OCI-LY1 (cell line): ENCODE results near the gene DIAPH3.

Experiments
- H2AFZ ChIP-seq: fragments of 200-600 bp; sonication (generic), shearing (Covaris generic); 2 replicates; pipeline ENCODE4 v1.6.0; 2014; ENCODE audit warnings: antibody characterized with exemption, mild to moderate bottlenecking, low read length
- H3F3A ChIP-seq: fragments of 200-600 bp; sonication (generic), shearing (Covaris generic); 2 replicates; pipeline ENCODE4 v1.6.0; 2014; ENCODE audit warnings: mild to moderate bottlenecking, antibody characterized with exemption, low read length, moderate library complexity; ENCODE audit not compliant: insufficient read depth
- H3K27ac ChIP-seq: fragments of 200-600 bp; sonication (generic); 2 replicates; pipeline ENCODE4 v1.5.1; 2014; ENCODE audit warnings: low read length, mixed run types, mild to moderate bottlenecking, low read depth; ENCODE audit not compliant: poor library complexity, severe bottlenecking
- H3K27me3 ChIP-seq: fragments of 200-600 bp; sonication (generic); 2 replicates; pipeline ENCODE4 v1.6.0; 2014; ENCODE audit warnings: antibody characterized with exemption, mild to moderate bottlenecking, low read length, moderate library complexity; ENCODE audit not compliant: insufficient read depth
- H3K36me3 ChIP-seq: fragments of 200-600 bp; sonication (generic); 2 replicates; pipeline ENCODE4 v1.6.1; 2014; ENCODE audit warnings: mild to moderate bottlenecking, antibody characterized with exemption, low read length, moderate library complexity, mixed read lengths; ENCODE audit not compliant: insufficient read depth
- H3K4me1 ChIP-seq: fragments of 200-600 bp; sonication (generic); 2 replicates; pipeline ENCODE4 v1.5.1; 2014; ENCODE audit warnings: mild to moderate bottlenecking, low read length, moderate library complexity; ENCODE audit not compliant: insufficient read depth, severe bottlenecking
- H3K4me2 ChIP-seq: fragments of 200-600 bp; sonication (generic), shearing (Covaris generic); 2 replicates; pipeline ENCODE4 v1.6.1; 2014; ENCODE audit warnings: low read length
- H3K4me3 ChIP-seq: fragments of 200-600 bp; sonication (generic); 2 replicates; pipeline ENCODE4 v1.5.1; 2014; ENCODE audit warnings: low read length, low read depth, mild to moderate bottlenecking, mixed read lengths; ENCODE audit not compliant: poor library complexity, severe bottlenecking
- H3K79me2 ChIP-seq: fragments of 200-600 bp; shearing (Covaris generic); 2 replicates; pipeline ENCODE4 v1.6.1; 2016; ENCODE audit warnings: mixed run types, low read length, mixed read lengths; ENCODE audit not compliant: insufficient read depth
- H3K9ac ChIP-seq: fragments of 200-600 bp; sonication (generic), shearing (Covaris generic); 2 replicates; pipeline ENCODE4 v1.6.1; 2014; ENCODE audit warnings: mild to moderate bottlenecking, low read length, mixed read lengths
- H3K9me2 ChIP-seq: fragments of 200-600 bp; sonication (generic), shearing (Covaris generic); 2 replicates; pipeline ENCODE4 v1.6.1; 2014; ENCODE audit warnings: low read depth, mild to moderate bottlenecking, low read length, mixed read lengths
- H3K9me3 ChIP-seq: fragments of 200-600 bp; shearing (Covaris generic); 2 replicates; pipeline ENCODE4 v1.6.1; 2014; ENCODE audit warnings: low read length, mixed read lengths
- H4K20me1 ChIP-seq: fragments of 200-600 bp; sonication (generic), shearing (Covaris generic); 2 replicates; pipeline ENCODE4 v1.6.0; 2016; ENCODE audit warnings: mild to moderate bottlenecking, low read length; ENCODE audit not compliant: insufficient read depth
- EZH2 ChIP-seq: fragments of 200-600 bp; sonication (generic), shearing (Covaris generic); IDR thresholded peaks from 2 replicates; pipeline ENCODE4 v1.8.0; 2017; ENCODE audit warnings: borderline replicate concordance, mixed run types, mild to moderate bottlenecking, antibody characterized with exemption, low read length, moderate library complexity, mixed read lengths
- TF ChIP-seq, protein P1 (sequence below): fragments of 200-600 bp; sonication (generic), shearing (Covaris generic); IDR thresholded peaks from 2 replicates; pipeline ENCODE4 v1.5.1; 2017; ENCODE audit warnings: mild to moderate bottlenecking, antibody characterized with exemption, low read length, moderate library complexity, mixed read lengths

Gene DIAPH3

DNA sequence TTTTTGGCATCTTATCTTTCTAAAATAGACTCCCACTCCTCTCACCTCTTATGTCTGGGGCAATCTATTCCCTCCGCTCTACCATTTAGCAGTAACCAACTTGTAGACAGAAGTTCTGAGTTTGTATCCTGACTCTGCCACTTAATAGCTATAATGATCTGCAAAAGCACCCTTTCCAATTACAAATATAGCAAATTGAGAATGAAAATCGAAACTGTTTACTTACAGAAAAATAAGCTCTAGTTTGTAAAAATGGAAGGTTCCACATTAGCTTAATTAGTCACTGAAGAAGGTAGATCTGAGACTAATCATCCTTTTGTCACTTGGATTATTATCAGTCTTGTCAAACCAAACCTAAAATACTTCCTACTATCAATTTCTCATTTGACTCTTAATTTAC, 409.3 kb downstream of the DIAPH3 start:
- H3K4me3 ChIP-seq, result no peak overlapping the region
- no peak overlapping the region for H3K27ac ChIP-seq
- no peak overlapping the region for H2AFZ ChIP-seq
- no peaks in the 10 kb centered on the region for H3K27me3 ChIP-seq
- no peaks in the 10 kb centered on the region for H3K9me3 ChIP-seq
- H3K9ac ChIP-seq, result no peak overlapping the region
- TF ChIP-seq EZH2, result no peak
- TF ChIP-seq, protein P1, sequence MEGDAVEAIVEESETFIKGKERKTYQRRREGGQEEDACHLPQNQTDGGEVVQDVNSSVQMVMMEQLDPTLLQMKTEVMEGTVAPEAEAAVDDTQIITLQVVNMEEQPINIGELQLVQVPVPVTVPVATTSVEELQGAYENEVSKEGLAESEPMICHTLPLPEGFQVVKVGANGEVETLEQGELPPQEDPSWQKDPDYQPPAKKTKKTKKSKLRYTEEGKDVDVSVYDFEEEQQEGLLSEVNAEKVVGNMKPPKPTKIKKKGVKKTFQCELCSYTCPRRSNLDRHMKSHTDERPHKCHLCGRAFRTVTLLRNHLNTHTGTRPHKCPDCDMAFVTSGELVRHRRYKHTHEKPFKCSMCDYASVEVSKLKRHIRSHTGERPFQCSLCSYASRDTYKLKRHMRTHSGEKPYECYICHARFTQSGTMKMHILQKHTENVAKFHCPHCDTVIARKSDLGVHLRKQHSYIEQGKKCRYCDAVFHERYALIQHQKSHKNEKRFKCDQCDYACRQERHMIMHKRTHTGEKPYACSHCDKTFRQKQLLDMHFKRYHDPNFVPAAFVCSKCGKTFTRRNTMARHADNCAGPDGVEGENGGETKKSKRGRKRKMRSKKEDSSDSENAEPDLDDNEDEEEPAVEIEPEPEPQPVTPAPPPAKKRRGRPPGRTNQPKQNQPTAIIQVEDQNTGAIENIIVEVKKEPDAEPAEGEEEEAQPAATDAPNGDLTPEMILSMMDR, result no peak
- no peak overlapping the region for H3K4me2 ChIP-seq
- H3K79me2 ChIP-seq, result no peaks in the 10 kb centered on the region
- no peaks in the 10 kb centered on the region for H3F3A ChIP-seq
- H4K20me1 ChIP-seq, result no peaks in the 10 kb centered on the region
- no peaks in the 10 kb centered on the region for H3K36me3 ChIP-seq
- no peaks in the 10 kb centered on the region for H3K9me2 ChIP-seq
- H3K4me1 ChIP-seq, result no peaks in the 10 kb centered on the region

DNA sequence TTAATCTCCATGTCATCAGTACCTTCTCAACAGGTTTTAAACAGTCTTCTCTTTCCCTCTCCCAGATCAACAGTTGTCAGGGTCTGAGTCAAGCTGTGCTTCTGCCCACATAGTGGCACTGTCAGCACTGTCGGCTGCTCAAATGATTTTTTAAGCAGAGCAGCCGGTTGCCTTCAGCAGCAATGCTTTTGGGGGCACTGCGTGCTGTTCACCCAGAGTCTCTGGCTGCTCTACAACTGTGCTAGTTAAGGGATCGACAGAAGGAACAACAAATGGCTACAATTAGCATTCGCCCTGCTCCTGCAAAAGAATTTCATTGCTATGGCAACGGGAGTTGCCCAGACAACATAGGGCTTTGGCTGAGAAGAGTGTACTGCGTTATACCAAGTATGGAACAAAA, 412.9 kb downstream of the DIAPH3 start:
- no peaks in the 10 kb centered on the region for H3F3A ChIP-seq
- no peaks in the 10 kb centered on the region for H3K9me2 ChIP-seq
- H3K27me3 ChIP-seq, result no peaks in the 10 kb centered on the region
- no peak overlapping the region for H3K27ac ChIP-seq
- H3K9me3 ChIP-seq, result no peaks in the 10 kb centered on the region
- TF ChIP-seq EZH2, result no peak
- TF ChIP-seq, protein P1, result no peak
- no peaks in the 10 kb centered on the region for H3K4me1 ChIP-seq
- no peak overlapping the region for H3K4me2 ChIP-seq
- H3K9ac ChIP-seq, result no peak overlapping the region
- no peak overlapping the region for H2AFZ ChIP-seq
- no peaks in the 10 kb centered on the region for H4K20me1 ChIP-seq
- no peaks in the 10 kb centered on the region for H3K79me2 ChIP-seq
- no peak overlapping the region for H3K4me3 ChIP-seq
- H3K36me3 ChIP-seq, result no peaks in the 10 kb centered on the region

DNA sequence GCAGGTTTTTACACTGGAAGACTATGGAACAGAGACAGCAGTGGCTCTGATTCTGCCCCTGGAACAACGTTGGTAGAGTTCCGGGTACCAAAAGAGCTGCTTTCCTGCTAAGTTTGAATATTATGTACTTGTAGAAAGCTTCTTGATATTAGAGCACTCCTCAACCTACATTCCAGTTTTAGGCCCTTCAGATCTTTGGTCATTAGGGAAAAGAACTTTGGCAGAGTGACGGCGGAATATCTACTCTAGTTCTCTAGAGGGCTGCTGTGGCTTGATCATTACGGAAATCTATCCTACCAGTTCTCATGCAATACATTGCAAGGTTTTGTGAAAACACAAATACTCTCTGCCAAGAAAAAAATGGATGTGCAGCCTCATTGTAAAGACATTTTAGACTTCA, 415.7 kb downstream of the DIAPH3 start:
- Histone ChIP-seq H3K4me1 (no peaks in the 10 kb centered on the region), H3K9ac (no peak overlapping the region), H3K4me3 (no peak overlapping the region), H3K79me2 (no peaks in the 10 kb centered on the region), H3K27me3 (no peaks in the 10 kb centered on the region), H3K9me3 (no peaks in the 10 kb centered on the region), H3K4me2 (no peak overlapping the region), H3K36me3 (no peaks in the 10 kb centered on the region), H2AFZ (no peak overlapping the region), H3K9me2 (no peaks in the 10 kb centered on the region), H3K27ac (no peak overlapping the region), H3F3A (no peaks in the 10 kb centered on the region), H4K20me1 (no peaks in the 10 kb centered on the region)
- TF ChIP-seq EZH2, result no peak
- TF ChIP-seq, protein P1, result no peak
